Measurements from ENCODE around the gene FBXO42. TPM values are rescaled to one million over a fixed set of nuclear protein-coding genes. Genes with fewer than 3 reads are reported as not detected.

FBXO42 gene
- 13.5 and 22.2 TPM in 2 replicates for total RNA-seq

GRCh38 chr1:16351994-16352841 lies at the start of gene FBXO42:
TSS of gene FBXO42 (minus strand) at chr1:16352480. CDS start at chr1:16315418, 37,062 bp downstream.

GRCh38 chr1:16366722-16367257 lies 14.5 kb upstream of the FBXO42 start, which contains the start of gene SZRD1:
TSS of gene SZRD1 (plus strand) at chr1:16367242. CDS start at chr1:16367258, 16 bp downstream.

GRCh38 chr1:16236511-16237342 lies 115.6 kb downstream of the FBXO42 start, which contains the start of gene CPLANE2:
TSS of gene CPLANE2 (minus strand) at chr1:16237183. CDS start at chr1:16236742, 441 bp downstream.

GRCh38 chr1:16212251-16212961 lies 139.9 kb downstream of the FBXO42 start, which contains the start of gene ARHGEF19:
TSS of gene ARHGEF19 (minus strand) at chr1:16212652. CDS start at chr1:16209054, 3,598 bp downstream.

Other genes starting within 250 kb of the FBXO42 start
- 120 and 175 TPM in 2 replicates for gene EPHA2, start 196.4 kb downstream of the FBXO42 start, total RNA-seq
- 6.4 and 6.7 TPM in 2 replicates for gene ARHGEF19, start 139.8 kb downstream of the FBXO42 start, total RNA-seq
- gene CPLANE2, start 115.3 kb downstream of the FBXO42 start, total RNA-seq: 4.6 and 6.7 TPM in 2 replicates
- gene SZRD1, start 14.8 kb upstream of the FBXO42 start, total RNA-seq: 66.8 and 92.7 TPM in 2 replicates
- gene SPATA21, start 84.9 kb upstream of the FBXO42 start, total RNA-seq: not detected in 2 replicates
- 95.5 and 100 TPM in 2 replicates for gene NECAP2, start 88.2 kb upstream of the FBXO42 start, total RNA-seq
- under 0.01 TPM in 2 replicates for gene RNU1-1, start 161.8 kb upstream of the FBXO42 start, total RNA-seq

All from mesangial cell (primary cell).